Choroid plexus epithelial cell (primary cell): Measurements from ENCODE around the gene KIFC1.

Experiments
- DNase-seq: peaks from one replicate; pipeline ENCODE4 v3.0.0-alpha.2; 2010; ENCODE audit warnings: low read depth
- H3K4me3 ChIP-seq: 2 replicates; pipeline ENCODE4 v1.5.1; 2011; ENCODE audit warnings: low read depth, mild to moderate bottlenecking, control low read depth, low read length, moderate library complexity
- TF ChIP-seq, protein P1 (sequence below): conservative IDR thresholded peaks from 2 replicates; pipeline ENCODE4 v1.5.1; 2011; ENCODE audit warnings: low read depth, mild to moderate bottlenecking, control low read depth, inconsistent platforms, low read length, moderate library complexity

The KIFC1 gene

GRCh38 chr6:33432546-33432945, 40.9 kb downstream of the KIFC1 start:
- H3K4me3 ChIP-seq = no peak overlapping the region
- TF ChIP-seq, protein P1, sequence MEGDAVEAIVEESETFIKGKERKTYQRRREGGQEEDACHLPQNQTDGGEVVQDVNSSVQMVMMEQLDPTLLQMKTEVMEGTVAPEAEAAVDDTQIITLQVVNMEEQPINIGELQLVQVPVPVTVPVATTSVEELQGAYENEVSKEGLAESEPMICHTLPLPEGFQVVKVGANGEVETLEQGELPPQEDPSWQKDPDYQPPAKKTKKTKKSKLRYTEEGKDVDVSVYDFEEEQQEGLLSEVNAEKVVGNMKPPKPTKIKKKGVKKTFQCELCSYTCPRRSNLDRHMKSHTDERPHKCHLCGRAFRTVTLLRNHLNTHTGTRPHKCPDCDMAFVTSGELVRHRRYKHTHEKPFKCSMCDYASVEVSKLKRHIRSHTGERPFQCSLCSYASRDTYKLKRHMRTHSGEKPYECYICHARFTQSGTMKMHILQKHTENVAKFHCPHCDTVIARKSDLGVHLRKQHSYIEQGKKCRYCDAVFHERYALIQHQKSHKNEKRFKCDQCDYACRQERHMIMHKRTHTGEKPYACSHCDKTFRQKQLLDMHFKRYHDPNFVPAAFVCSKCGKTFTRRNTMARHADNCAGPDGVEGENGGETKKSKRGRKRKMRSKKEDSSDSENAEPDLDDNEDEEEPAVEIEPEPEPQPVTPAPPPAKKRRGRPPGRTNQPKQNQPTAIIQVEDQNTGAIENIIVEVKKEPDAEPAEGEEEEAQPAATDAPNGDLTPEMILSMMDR = no peak
- no peak for DNase-seq

GRCh38 chr6:33433001-33433543, 41.4 kb downstream of the KIFC1 start:
- no peak overlapping the region for H3K4me3 ChIP-seq
- DNase-seq = no peak
- TF ChIP-seq, protein P1 = no peak

GRCh38 chr6:33433544-33434191, 42.0 kb downstream of the KIFC1 start:
- no peak overlapping the region for H3K4me3 ChIP-seq
- TF ChIP-seq, protein P1 = no peak
- DNase-seq = peak; percentile 43

- no peak overlapping the region for H3K4me3 ChIP-seq
- TF ChIP-seq, protein P1 = no peak
Observed at GRCh38 chr6:33434961-33435360, 43.3 kb downstream of the KIFC1 start.

GRCh38 chr6:33437666-33438065, 46.0 kb downstream of the KIFC1 start:
- H3K4me3 ChIP-seq = no peak overlapping the region
- no peak for DNase-seq
- TF ChIP-seq, protein P1 = no peak

More at GRCh38 chr6:33434961-33435360, 43.3 kb downstream of the KIFC1 start:
- no peak for DNase-seq

- no peak for DNase-seq
- TF ChIP-seq, protein P1 = no peak
- H3K4me3 ChIP-seq = no peak overlapping the region
Observed at GRCh38 chr6:33438978-33439594, 47.5 kb downstream of the KIFC1 start.
